ENCODE data around the gene INSRR.

INSRR gene

DNA sequence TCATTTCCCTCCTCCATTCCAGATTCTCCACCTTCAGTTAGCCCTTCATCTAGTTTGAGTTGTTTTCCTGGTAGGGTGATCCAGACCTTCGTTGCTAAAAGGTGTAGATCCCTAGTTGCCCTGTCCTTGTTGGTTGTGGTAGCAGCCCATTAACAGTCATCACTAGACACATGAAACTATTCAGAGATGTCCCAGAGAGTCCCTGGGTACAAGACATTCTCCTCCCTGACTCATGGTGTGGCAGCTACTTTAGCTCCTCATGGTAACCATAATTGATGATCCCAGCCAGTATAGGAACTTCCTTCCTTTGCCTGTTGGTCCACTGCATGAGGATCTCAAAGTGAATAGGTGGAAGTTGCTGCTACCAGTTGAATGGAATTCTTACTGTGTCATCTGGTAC, 36.2 kb downstream of the INSRR start:
- no peak for DNase-seq

- DNase-seq, result peak; percentile 57
Observed at GRCh38 chr1:156821801-156822200, 37.1 kb downstream of the INSRR start.

GRCh38 chr1:156816561-156817328, 42.2 kb downstream of the INSRR start, which contains the start of gene SH2D2A:
SH2D2A (minus strand) TSS chr1:156816848; CDS start chr1:156816708, 140 bp downstream.
- DNase-seq, result peak; percentile 26

DNA sequence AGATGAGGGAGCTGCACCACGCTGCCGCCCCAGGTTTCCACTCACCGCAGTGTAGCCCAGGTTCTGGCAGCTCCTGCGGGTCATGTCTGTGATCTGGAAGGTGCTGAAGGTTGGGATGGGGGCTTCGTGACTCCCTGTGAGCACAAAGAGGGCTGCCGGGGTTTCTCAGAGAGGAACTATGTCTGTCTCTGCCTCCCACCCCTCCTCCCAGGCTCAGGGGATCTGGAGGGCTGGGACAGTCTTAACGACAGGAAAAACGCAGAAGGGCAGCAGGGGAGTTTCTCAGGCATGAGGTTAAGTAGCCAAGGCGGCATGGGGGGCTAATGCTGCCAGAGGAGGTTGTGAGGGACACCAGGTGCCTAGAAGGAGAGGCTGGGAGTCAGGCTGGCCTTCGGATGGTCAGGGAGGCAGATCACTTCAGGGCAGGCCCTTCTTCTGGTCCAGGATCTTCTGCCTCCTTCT, 42.9 kb downstream of the INSRR start:
- DNase-seq, result no peak

DNA sequence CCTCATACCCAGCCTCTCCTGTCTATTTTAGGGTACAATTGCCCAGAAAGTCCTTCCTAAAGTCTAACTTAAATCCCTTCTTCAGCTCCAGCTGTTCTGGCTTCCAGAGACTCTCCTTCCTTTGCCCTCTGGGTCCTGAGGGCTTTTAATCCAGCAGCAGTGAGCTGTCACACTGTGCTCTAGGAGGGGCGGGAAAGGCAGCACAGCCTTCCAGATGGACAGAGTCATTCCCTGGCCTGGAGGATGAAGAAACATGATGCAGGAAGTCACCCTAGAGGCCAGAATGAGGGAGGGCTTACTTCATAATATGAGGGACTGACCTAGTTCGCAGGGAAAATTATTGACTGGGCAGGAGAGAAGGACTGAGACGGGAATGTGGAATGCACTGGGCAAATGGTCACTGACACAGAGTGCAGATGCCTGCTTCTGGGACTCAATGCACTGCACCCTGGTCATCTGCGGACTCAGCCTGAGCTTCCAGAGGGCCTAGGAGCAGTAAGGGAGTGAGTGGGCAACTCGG, 43.5 kb downstream of the INSRR start:
- DNase-seq, result peak; percentile 60

- no peak for DNase-seq
Observed at GRCh38 chr1:156814571-156815260, 44.2 kb downstream of the INSRR start.

- peak; percentile 28 for DNase-seq
Observed at GRCh38 chr1:156813750-156814570, 45.0 kb downstream of the INSRR start.

- no peak for DNase-seq
Observed at GRCh38 chr1:156813298-156813697, 45.6 kb downstream of the INSRR start.

GRCh38 chr1:156812293-156812990, 46.5 kb downstream of the INSRR start:
- no peak for DNase-seq

- DNase-seq, result no peak
Observed at GRCh38 chr1:156811168-156811567, 47.7 kb downstream of the INSRR start.

DNA sequence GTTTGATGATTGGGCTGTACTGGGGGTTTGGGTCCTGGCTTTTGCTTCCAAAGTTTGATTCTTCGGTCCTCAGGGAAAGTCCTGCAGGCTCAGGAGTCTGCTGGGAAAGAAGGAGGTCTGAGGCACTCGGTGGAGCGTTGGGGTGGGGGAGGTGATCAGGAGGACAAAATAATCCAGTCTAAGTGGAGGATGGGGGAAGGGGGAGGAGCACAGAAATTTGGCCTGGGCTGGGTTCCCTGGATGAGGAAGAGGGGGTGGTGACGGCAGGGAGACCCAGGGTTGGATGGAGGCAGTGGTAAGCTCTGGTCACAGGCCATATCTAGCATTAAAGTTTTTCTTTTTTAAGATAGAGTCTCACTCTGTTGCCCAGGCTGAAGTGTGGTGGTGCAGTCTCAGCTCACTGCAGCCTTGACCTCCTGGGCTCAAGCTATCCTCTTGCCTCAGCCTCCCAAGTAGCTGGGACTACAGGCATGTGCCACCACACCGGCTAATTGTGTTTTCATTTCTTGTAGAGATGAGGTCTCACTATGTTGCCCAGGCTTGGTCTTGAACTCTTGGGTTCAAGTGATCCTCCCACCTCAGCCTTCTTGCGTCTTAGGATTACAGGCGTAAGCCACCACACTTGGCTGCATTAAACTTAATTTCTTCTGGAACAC, 49.1 kb downstream of the INSRR start:
- no peak for DNase-seq

DNA sequence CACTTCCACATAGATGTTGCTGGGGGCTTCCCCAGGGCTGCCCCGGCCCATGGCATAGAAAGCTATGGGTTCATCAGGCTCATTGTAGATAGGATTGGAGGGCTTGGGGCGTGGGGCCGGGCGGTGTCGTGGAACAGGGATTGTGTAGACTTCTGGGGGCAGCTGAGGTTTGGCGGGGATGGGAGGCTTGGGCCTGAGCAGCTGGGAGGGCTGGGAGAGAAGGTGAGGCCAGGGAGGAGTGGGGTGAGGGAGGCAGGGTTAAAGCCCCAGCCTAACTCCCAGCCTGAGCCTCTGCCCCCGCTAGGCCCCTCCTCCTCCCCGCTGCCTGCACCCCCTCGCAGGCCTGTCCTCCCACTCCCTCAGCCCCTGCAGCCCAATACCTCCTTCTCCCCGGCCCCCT, 49.6 kb downstream of the INSRR start:
- no peak for DNase-seq

DNA sequence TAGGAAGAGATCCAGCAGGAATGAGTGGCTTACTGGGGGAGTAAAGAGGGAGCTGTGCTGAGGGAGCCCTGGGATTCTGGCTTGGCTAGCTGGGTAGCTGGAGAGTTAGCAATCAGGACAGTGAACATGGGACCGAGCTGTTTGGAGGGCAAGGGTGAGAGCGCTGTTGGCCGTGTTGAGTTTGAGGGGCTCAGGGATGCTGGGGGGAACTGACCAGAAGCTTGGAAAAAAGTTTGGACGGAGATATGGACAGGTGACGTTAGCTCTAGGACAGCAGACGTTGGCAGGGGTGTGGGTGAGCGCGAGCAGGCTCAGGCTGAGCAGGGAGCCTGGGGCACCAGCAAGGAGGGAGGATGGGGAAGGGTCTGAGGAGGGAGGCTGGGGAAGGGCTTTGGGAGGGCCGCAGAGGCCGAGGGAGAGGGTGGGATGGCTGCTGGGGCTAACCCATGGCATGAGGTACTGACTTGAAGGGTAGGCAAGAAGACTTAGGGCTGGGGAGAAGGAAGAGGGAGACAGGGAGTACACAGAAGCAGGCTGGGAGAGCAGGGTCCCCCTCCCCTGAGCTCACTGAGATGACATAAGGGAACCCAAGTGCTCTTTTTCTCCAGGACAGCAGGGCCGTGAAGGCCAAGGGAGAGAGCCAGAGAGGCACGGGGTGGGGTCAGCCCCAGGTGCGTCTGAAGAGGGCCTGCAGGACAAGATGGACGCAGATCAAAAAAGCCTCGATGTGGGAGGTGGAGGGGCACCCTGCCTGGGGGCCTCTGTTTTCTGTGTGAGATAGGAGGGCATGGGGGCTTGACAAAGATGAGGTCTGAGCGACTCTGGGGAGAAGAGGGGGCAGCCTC, 50.5 kb downstream of the INSRR start:
- no peak for DNase-seq

GRCh38 chr1:156807627-156808026, 51.3 kb downstream of the INSRR start:
- peak; percentile 36 for DNase-seq

DNA sequence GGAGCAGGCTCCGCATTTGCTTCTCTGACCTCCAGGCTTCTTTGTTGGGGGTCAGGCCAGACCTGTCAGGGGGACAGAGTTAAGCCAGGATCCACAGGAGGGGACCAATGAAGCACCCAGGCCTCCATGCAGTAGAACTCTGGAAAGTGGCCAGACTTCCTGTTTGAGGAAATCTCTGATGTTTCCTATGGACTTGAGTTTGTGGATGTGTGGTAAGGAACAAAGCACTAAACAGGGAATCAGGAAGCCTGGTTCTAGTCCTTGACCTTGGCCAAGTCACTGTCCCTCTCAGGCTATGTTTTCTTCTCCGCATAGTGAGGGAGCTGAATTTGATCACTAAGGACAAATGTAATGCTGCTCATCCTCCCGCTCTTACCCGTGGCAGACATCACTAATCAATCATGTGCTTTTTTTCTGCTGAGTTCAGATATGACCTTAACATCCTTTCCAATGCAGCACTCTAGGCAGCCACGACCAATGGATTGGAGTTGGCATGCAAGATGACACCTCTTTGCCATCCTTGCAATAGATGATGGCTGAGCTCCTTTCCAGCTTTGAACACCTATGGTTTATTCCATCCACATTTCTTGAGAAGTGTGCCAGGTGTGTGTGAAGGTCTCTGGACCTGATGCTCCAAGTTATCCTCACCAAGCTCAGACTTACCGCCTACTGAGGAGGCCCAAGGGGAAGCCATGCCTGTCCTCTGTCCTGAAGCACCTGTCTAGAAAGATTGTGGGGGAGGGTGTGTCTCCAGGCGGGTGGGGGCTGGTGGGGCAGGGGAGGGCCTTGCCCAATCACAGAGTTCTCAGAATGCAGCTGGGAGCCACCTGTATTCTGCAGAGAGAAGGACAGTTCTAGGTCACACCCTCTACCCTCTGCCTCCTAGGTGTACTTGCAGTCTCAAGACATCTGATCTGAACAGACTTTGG, 52.1 kb downstream of the INSRR start:
- peak; percentile 20 for DNase-seq

DNA sequence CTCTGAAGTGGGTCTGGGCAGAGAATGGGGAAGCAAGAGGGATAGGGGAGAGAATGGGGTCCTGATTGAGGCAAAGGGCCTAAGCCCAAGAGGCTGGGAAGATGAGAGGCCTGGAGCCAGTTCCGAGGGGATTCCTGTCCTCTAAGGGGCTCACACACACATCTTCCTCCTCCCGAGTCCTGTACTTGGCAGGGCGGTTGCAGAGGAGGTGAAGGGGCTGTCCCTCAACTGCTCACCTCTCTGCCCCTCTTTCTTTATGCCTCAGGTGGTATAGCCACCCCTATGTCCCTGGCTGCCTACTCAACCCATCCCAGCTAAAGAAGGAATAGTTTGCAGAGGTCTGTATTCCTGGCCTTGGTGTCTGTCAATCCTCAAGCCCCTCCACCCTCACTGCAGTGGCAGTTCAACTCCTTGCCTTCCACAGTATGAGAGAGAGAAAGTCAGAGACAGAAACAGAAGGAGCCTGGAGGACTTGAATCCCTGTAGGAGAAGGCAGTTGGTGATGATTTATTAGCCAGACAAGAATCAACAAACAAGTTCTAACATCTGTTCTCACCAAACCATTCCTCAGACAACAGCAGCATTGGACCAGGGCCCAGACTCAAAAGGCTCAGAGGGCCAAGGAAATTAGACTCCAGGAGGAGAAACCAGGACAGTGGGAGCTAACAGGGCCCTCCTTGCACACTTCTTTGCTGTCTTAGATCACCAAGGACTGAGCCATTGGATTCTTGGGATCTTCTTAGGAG, 53.0 kb downstream of the INSRR start:
- DNase-seq, result peak; percentile 92

DNA sequence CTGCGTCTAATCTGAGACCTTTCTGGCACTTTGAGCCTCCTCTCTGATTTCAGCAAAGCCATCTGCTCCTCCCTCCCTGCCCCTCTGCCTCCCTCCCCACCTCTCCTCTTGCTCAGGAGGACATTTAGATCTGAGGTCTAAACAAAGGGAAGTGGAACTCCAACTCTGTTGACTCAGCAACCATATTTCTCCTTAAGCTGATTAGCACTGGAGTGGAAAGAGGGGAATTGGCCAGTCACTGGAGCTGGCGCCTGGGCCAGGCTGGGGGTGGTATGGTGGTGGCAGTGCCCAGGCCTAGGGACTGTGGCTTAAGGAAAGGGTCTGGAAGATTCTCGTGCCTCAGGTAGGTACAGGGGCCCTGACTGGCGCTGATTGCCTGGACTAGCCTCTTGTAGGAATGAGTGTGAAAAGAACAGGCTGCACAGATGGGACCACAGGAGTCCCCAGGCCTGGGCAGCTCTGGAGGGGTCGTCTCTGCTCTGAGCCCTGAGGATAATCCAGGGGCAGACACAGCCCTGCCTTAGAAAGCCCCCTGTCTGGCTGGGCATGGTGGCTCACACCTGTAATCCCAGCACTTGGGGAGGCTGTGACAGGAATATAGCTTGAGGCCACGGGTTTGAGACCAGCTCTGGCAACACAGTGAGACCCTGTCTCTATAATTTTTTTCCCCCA, 54.2 kb downstream of the INSRR start:
- DNase-seq, result peak; percentile 41

DNA sequence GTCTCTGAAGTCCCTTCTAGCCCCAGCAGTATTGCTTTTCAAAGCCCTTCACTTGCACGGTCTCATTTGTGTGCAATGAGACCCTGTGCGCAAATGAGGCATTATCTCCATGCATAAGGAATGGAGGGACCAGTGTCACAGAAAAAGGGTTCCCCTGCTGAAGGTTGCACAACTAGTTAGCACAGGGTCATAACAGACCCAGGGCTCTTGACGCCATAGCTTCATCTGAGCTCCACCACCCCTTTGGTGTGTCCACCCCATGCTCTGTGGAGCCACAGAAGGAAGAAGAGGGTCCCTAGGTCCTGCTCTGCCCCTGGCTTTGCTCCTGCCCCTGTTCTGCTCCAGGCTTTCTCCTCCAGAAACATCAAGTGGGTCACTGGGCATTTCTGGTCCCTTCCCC, 54.9 kb downstream of the INSRR start:
- no peak for DNase-seq
